ENCODE measurements around the gene ATP6V0B.
A peak's percentile ranks its signal among the peaks of the same experiment; 100 is the strongest.

Gene ATP6V0B

GRCh38 chr1:43937179-43937865, 37.4 kb upstream of the ATP6V0B start:
- 0 out of 2 replicates have a peak, but pooled peaks have one; percentile 10 for TF ChIP-seq GATA2 (IDR thresholded peaks at IDR 0.05; ENCODE audit: low read depth, low read length)
- no peak for TF ChIP-seq GATA3 (IDR thresholded peaks at IDR 0.05; ENCODE audit: low read depth, low read length)

- TF ChIP-seq GATA2 (IDR thresholded peaks at IDR 0.05; ENCODE audit: low read depth, low read length): no peak
- no peak for TF ChIP-seq GATA3 (IDR thresholded peaks at IDR 0.05; ENCODE audit: low read depth, low read length)
Measured at GRCh38 chr1:43938383-43938782, 36.4 kb upstream of the ATP6V0B start.

- TF ChIP-seq GATA2 (IDR thresholded peaks at IDR 0.05; ENCODE audit: low read depth, low read length): no peak
- TF ChIP-seq GATA3 (IDR thresholded peaks at IDR 0.05; ENCODE audit: low read depth, low read length): no peak
Measured at GRCh38 chr1:43938892-43939587, 35.7 kb upstream of the ATP6V0B start.

- TF ChIP-seq GATA2 (IDR thresholded peaks at IDR 0.05; ENCODE audit: low read depth, low read length): no peak
- TF ChIP-seq GATA3 (IDR thresholded peaks at IDR 0.05; ENCODE audit: low read depth, low read length): no peak
Measured at GRCh38 chr1:43942411-43942810, 32.3 kb upstream of the ATP6V0B start.

GRCh38 chr1:43944860-43945259, 29.9 kb upstream of the ATP6V0B start:
- TF ChIP-seq GATA3 (IDR thresholded peaks at IDR 0.05; ENCODE audit: low read depth, low read length) (no peak), GATA2 (IDR thresholded peaks at IDR 0.05; ENCODE audit: low read depth, low read length) (no peak)

- TF ChIP-seq GATA2 (IDR thresholded peaks at IDR 0.05; ENCODE audit: low read depth, low read length) (no peak), GATA3 (IDR thresholded peaks at IDR 0.05; ENCODE audit: low read depth, low read length) (no peak)
Measured at GRCh38 chr1:43945674-43946235, 29.0 kb upstream of the ATP6V0B start.

GRCh38 chr1:43946236-43947060, 28.3 kb upstream of the ATP6V0B start, which contains the start of gene IPO13:
IPO13 (plus strand) TSS chr1:43946950; CDS start chr1:43947601, 651 bp downstream.
- TF ChIP-seq GATA3 (IDR thresholded peaks at IDR 0.05; ENCODE audit: low read depth, low read length): no peak
- no peak for TF ChIP-seq GATA2 (IDR thresholded peaks at IDR 0.05; ENCODE audit: low read depth, low read length)

GRCh38 chr1:43947061-43947873, 27.5 kb upstream of the ATP6V0B start:
- TF ChIP-seq GATA3 (IDR thresholded peaks at IDR 0.05; ENCODE audit: low read depth, low read length) (no peak), GATA2 (IDR thresholded peaks at IDR 0.05; ENCODE audit: low read depth, low read length) (no peak)

GRCh38 chr1:43947874-43948437, 26.8 kb upstream of the ATP6V0B start:
- TF ChIP-seq GATA3 (IDR thresholded peaks at IDR 0.05; ENCODE audit: low read depth, low read length): no peak
- no peak for TF ChIP-seq GATA2 (IDR thresholded peaks at IDR 0.05; ENCODE audit: low read depth, low read length)

DNA sequence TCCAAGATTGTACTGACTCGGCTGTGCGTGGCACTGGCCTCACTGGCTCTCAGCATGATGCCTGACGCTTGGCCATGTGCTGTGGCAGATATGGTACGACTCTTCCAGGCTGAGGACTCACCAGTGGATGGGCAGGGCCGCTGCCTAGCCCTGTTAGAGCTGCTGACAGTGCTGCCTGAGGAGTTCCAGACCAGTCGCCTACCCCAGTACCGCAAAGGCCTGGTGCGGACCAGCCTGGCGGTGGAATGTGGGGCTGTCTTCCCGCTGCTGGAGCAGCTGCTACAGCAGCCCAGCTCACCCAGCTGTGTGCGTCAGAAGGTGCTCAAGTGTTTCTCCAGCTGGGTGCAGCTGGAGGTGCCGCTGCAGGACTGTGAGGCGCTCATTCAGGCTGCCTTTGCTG, 25.1 kb upstream of the ATP6V0B start:
- TF ChIP-seq GATA2 (IDR thresholded peaks at IDR 0.05; ENCODE audit: low read depth, low read length) (no peak), GATA3 (IDR thresholded peaks at IDR 0.05; ENCODE audit: low read depth, low read length) (no peak)

DNA sequence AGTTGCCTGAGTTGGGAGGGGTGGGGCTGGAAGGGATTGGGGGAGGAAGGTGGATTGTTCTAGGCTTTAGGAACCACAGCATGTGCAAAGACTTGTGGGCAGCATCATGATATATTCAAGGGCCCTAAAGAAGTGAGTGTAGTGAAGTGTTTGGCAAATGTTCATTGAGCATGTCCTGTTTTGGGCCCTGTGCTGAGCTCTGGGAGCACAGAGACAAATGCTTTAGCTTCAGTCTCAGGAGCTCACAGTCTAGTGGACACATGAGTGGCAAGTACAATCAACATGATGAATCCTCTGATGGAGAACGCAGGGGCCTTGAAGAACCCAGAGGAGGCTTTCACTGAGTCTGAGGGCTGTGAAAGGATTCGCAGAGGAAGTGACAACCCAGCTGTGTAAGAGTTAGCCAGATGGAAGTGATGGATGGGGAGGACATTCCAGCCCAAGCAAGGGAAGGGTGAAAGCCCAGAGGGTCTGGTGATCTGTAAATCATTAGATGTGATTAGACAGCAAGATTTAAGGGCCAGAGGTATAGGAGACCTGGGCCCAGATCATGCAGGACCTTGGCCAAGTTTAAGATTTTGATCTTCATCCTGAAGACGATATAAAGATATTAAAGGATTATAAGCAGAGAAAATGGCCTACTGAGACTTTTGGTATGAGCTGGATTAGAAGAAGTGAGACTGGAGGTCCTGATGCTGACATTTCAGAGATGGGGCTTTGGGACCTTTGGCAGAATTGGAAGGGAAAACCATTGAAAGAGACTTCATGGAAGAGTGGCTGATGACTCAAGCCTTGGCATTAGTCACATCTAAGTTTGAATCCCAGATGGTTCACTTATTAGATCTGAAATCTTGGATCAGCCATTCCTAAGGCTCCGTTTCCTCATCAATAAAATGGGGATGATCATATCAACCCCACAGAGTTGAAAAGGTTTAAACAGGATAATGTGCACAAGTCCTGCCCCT, 23.5 kb upstream of the ATP6V0B start:
- TF ChIP-seq GATA2 (IDR thresholded peaks at IDR 0.05; ENCODE audit: low read depth, low read length): no peak
- no peak for TF ChIP-seq GATA3 (IDR thresholded peaks at IDR 0.05; ENCODE audit: low read depth, low read length)

All from SH-SY5Y (cell line).